Hair follicular keratinocyte (primary cell): ENCODE measurements around the gene GET4. TPM values are rescaled to one million over a fixed set of nuclear protein-coding genes. Genes with fewer than 3 reads are reported as not detected.

Source experiments
- total RNA-seq: library from RNA; depleted of rRNA; stranded (reverse); fragments of >200 nt; gene quantifications from 2 replicates; pipeline ENCODE4 v1.2.3, GENCODE V29; 2015

GET4 gene, protein sequence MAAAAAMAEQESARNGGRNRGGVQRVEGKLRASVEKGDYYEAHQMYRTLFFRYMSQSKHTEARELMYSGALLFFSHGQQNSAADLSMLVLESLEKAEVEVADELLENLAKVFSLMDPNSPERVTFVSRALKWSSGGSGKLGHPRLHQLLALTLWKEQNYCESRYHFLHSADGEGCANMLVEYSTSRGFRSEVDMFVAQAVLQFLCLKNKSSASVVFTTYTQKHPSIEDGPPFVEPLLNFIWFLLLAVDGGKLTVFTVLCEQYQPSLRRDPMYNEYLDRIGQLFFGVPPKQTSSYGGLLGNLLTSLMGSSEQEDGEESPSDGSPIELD
- total RNA-seq, result 18.7 and 30.1 TPM in 2 replicates

DNA sequence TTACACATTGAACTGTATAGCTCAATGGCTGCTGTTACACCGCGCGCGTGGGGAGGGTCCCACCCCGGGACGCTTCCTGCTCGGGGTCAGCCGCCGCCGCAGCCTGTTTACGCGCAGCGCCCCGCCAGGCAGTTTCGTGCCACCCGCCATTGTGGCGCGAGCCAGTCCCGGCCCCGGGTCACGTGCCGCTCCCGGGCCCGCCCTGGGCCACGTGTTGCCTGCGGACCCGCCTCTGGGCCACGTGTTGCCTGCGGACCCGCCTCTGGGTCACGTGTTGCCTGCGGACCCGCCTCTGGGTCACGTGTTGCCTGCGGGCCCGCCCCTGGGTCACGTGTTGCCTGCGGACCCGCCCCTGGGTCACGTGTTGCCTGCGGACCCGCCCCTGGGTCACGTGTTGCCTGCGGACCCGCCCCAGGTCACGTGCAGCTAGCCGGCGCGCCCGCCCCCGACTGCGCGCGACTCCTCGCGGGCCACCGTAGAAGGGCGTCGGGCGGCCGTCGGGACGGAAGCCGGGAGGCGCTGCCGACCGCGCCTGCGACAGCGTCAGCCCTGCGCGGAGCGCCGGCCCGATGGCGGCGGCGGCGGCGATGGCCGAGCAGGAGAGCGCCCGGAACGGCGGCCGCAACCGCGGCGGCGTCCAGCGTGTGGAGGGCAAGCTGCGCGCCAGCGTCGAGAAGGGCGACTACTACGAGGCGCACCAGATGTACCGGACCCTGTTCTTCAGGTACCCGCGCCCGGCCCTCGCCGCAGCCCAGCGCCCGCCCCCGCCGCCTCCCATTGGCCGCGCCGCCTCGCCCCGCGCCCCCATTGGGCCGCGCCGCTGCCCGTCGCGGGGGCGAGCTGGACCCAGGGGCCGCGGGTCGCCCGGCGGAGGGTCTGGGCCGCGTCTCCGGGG lies at the start of gene GET4:
Gene GET4 (plus strand): TSS at position 478 of the 895 bp plus-strand sequence. CDS start 92 bp downstream, at position 570.

DNA sequence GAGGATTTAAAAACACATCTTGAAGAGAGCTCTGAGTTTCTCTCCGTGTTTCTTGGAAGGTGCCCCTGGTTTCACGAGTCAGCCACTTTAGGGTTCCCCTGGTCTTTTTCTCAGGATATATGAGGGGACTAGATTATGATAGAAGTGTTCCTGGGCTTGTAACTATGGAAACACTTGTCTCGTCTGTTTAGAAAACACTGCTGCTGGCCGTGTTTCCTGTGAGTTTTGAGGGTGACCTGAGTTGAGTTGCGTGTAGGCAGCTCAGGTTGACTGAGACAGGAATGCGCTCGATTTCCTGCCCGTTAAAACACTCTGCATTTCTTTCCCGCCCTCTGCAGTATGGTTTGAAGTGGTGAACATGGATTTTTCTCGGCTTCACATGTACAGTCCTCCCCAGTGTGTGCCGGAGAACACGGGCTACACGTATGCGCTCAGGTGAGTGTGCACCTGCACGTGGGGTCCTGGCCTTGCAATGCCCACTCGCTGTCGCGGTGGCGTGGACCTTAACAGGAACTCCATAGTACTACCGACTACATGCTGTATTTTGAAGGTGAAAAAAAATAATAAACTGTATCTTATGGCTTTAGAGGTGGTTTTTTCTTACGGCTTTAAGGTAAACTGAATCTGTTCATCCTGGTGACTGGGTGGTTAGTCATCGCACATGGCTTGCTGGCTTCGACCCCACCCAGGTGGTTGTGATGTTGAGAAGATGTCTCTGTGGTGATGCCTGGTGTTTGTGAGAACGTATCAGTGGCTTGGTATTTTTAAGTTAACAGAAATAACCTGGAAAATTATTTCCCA lies 44.0 kb upstream of the GET4 start, which contains the start of gene SUN1:
Gene SUN1 (plus strand): TSS at position 310 of the 801 bp plus-strand sequence. CDS start 49 bp downstream, at position 359.

Other genes with a start within 250 kb of the GET4 start
- 34.8 and 49.8 TPM in 2 replicates for gene DNAAF5, start 149.9 kb upstream of the GET4 start, total RNA-seq
- gene PRKAR1B, start 149.3 kb upstream of the GET4 start, total RNA-seq, result 11.2 and 15.6 TPM in 2 replicates
- 88.6 and 96.7 TPM in 2 replicates for gene SUN1, start 44.1 kb upstream of the GET4 start, total RNA-seq
- gene ADAP1, start 78.1 kb downstream of the GET4 start, total RNA-seq, result 9.9 and 31.4 TPM in 2 replicates
- 6.3 and 7.9 TPM in 2 replicates for gene COX19, start 99.0 kb downstream of the GET4 start, total RNA-seq
- gene CYP2W1, start 106.6 kb downstream of the GET4 start, total RNA-seq, result not detected in 2 replicates
- gene GPR146, start 168.0 kb downstream of the GET4 start, total RNA-seq, result not detected in 2 replicates
- under 0.01 TPM in 1 of 2 replicates, not detected in the other for gene GPER1, start 211.6 kb downstream of the GET4 start, total RNA-seq